Upper lobe of left lung (tissue), 4 donors: ENCODE data around the gene IFNL4.

Source experiments
- POLR2A ChIP-seq, 4 donors: fragments of 450-650 bp; IDR thresholded peaks; one replicate each; pipeline ENCODE4 v1.5.1; 2016 to 2017; ENCODE audit warnings: antibody characterized with exemption in 4 of 4, mild to moderate bottlenecking in 2 of 4
- POLR2AphosphoS5 ChIP-seq, 2 donors: sonication (generic); formaldehyde crosslinking; IDR thresholded peaks; one replicate each; pipeline ENCODE4 v1.5.1; 2017; ENCODE audit warnings: antibody characterized with exemption in 2 of 2
- TF ChIP-seq, protein P1 (sequence below), 6 experiments: fragments of 450-650 bp in 4 of 6; fragments of 200-600 bp in 2 of 6; sonication (generic) in 2 of 6; IDR thresholded peaks; one replicate each; pipeline ENCODE4 v1.5.1; 2016 to 2019; ENCODE audit warnings: antibody characterized with exemption in 6 of 6

- TF ChIP-seq, protein P1, sequence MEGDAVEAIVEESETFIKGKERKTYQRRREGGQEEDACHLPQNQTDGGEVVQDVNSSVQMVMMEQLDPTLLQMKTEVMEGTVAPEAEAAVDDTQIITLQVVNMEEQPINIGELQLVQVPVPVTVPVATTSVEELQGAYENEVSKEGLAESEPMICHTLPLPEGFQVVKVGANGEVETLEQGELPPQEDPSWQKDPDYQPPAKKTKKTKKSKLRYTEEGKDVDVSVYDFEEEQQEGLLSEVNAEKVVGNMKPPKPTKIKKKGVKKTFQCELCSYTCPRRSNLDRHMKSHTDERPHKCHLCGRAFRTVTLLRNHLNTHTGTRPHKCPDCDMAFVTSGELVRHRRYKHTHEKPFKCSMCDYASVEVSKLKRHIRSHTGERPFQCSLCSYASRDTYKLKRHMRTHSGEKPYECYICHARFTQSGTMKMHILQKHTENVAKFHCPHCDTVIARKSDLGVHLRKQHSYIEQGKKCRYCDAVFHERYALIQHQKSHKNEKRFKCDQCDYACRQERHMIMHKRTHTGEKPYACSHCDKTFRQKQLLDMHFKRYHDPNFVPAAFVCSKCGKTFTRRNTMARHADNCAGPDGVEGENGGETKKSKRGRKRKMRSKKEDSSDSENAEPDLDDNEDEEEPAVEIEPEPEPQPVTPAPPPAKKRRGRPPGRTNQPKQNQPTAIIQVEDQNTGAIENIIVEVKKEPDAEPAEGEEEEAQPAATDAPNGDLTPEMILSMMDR (IDR thresholded peaks at IDR 0.05) = no peak
- no peak for TF ChIP-seq POLR2AphosphoS5 (IDR thresholded peaks at IDR 0.05)
- no peak for TF ChIP-seq POLR2A (IDR thresholded peaks at IDR 0.05)
Observed at GRCh38 chr19:39247701-39248664, 673 bp downstream of the IFNL4 start.
